H1 (cell line): ENCODE measurements around the gene ZSCAN10.
A peak's percentile ranks its signal among the peaks of the same experiment; 100 is the strongest.

Source experiments
- PHF8 ChIP-seq: fragments of 200-600 bp; sonication (generic); conservative IDR thresholded peaks from 2 replicates; pipeline ENCODE4 v1.7.1; 2012; ENCODE audit warnings: low read depth, mild to moderate bottlenecking, inconsistent platforms, low read length, moderate library complexity
- POLR2A ChIP-seq, 2 experiments: IDR thresholded peaks; 1 replicate in 1 of 2; 2 replicates in 1 of 2; pipeline ENCODE4 v1.6.1; 2011; ENCODE audit warnings: low read depth in 2 of 2, low read length in 2 of 2, mild to moderate bottlenecking in 2 of 2; ENCODE audit errors: control extremely low read depth in 1 of 2
- POLR2AphosphoS5 ChIP-seq: IDR thresholded peaks from 2 replicates; pipeline ENCODE4 v1.6.1; 2011; ENCODE audit warnings: low read depth, low read length
- SP2 ChIP-seq: IDR thresholded peaks from 2 replicates; pipeline ENCODE4 v1.6.1; 2012; ENCODE audit warnings: mild to moderate bottlenecking, low read length, inconsistent platforms
- TF ChIP-seq, protein P1 (sequence below), 3 experiments: IDR thresholded peaks; 1 replicate in 2 of 3; 2 replicates in 1 of 3; pipeline versions ENCODE4 v1.5.1 to v1.6.1; 2011; ENCODE audit warnings: low read length in 3 of 3, mild to moderate bottlenecking in 3 of 3, inconsistent platforms in 2 of 3, low read depth in 1 of 3, moderate library complexity in 1 of 3; ENCODE audit not compliant: insufficient read depth in 1 of 3; ENCODE audit errors: control extremely low read depth in 1 of 3

DNA sequence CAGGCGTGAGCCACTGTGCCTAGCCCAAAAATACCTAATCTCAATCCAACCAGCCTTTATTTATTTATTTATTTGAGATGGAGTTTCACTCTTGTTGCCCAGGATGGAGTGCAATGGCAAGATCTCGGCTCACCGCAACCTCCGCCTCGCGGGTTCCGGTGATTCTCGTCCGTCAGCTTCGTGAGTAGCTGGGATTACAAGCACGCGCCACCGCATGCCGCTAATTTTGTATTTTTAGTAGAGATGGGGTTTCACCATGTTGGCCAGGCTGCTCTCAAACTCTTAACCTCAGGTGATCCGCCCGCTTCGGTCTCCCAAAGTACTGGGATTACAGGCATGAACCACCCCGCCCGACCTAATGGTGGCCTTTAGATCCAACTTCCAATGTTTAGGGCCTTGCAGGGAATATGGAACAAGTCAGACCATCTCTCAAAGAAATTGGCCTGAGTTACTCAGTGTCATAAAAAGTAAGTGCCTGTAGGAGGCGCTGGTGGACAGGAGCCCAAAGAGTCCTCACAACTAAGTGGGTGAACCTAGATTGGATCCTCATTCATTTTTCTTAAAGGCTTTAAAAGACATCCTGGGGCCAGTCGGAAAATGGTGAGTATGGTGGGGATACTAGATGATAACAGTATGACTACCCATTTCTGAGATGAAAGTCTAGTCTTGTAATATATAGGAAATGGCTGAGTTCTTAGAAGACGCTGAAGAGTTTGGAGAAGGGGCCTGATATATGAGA is 4.6 kb downstream of the ZSCAN10 start:
- TF ChIP-seq, protein P1, sequence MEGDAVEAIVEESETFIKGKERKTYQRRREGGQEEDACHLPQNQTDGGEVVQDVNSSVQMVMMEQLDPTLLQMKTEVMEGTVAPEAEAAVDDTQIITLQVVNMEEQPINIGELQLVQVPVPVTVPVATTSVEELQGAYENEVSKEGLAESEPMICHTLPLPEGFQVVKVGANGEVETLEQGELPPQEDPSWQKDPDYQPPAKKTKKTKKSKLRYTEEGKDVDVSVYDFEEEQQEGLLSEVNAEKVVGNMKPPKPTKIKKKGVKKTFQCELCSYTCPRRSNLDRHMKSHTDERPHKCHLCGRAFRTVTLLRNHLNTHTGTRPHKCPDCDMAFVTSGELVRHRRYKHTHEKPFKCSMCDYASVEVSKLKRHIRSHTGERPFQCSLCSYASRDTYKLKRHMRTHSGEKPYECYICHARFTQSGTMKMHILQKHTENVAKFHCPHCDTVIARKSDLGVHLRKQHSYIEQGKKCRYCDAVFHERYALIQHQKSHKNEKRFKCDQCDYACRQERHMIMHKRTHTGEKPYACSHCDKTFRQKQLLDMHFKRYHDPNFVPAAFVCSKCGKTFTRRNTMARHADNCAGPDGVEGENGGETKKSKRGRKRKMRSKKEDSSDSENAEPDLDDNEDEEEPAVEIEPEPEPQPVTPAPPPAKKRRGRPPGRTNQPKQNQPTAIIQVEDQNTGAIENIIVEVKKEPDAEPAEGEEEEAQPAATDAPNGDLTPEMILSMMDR (IDR thresholded peaks at IDR 0.05; ENCODE audit: control extremely low read depth in 1 of 3, insufficient read depth in 1 of 3, low read depth in 1 of 3, low read length in 3 of 3): peak; percentile 12 to 80 (median 79)
- TF ChIP-seq SP2: no peak
- no peak for TF ChIP-seq POLR2AphosphoS5
- no peak for TF ChIP-seq POLR2A (IDR thresholded peaks at IDR 0.05; ENCODE audit: control extremely low read depth in 1 of 2, low read depth in 2 of 2, low read length in 2 of 2)
- TF ChIP-seq PHF8: no peak
